Type B pancreatic cell (in vitro differentiated cells): ENCODE measurements around the gene WDFY2. TPM values are rescaled to one million over a fixed set of nuclear protein-coding genes. Genes with fewer than 3 reads are reported as not detected.
"Not testable (repeated sequence)": the region's sequence is repeated elsewhere in the genome, so short reads cannot be mapped to it uniquely, and the experiment has no call there.

ENCODE experiments used
- DNase-seq: peaks from one replicate; pipeline ENCODE4 v3.0.0; 2021; ENCODE audit warnings: mixed read lengths; ENCODE audit not compliant: unreplicated experiment; ENCODE audit errors: extremely low spot score
- H3K27ac Mint-ChIP-seq: 2 replicates; pipeline ENCODE4 v1.8.0; 2021; ENCODE audit warnings: mild to moderate bottlenecking, mixed read lengths
- H3K27me3 Mint-ChIP-seq: 2 replicates; pipeline ENCODE4 v1.8.0; 2021; ENCODE audit warnings: mixed read lengths
- H3K36me3 Mint-ChIP-seq: 2 replicates; pipeline ENCODE4 v1.8.0; 2021; ENCODE audit warnings: mixed read lengths
- H3K4me1 Mint-ChIP-seq: one replicate; pipeline ENCODE4 v1.8.0; 2021; ENCODE audit warnings: mixed read lengths; ENCODE audit not compliant: unreplicated experiment
- H3K4me3 Mint-ChIP-seq: 2 replicates; pipeline ENCODE4 v1.8.0; 2021; ENCODE audit warnings: mild to moderate bottlenecking, mixed read lengths
- H3K9me3 Mint-ChIP-seq: 2 replicates; pipeline ENCODE4 v1.8.0; 2021; ENCODE audit warnings: mixed read lengths
- total RNA-seq: library from RNA; stranded (reverse); gene quantifications from 2 replicates; pipeline ENCODE4 v1.2.1, GENCODE V29; 2021; ENCODE audit warnings: low replicate concordance
- TF ChIP-seq, protein P1 (sequence below): fragments of 200-600 bp; sonication (generic); conservative IDR thresholded peaks from 2 replicates; pipeline ENCODE4 v1.5.0; 2021; ENCODE audit warnings: antibody characterized with exemption, mild to moderate bottlenecking

The WDFY2 gene
- total RNA-seq, 1 donor from 2014 or later: 20.3 TPM

DNA sequence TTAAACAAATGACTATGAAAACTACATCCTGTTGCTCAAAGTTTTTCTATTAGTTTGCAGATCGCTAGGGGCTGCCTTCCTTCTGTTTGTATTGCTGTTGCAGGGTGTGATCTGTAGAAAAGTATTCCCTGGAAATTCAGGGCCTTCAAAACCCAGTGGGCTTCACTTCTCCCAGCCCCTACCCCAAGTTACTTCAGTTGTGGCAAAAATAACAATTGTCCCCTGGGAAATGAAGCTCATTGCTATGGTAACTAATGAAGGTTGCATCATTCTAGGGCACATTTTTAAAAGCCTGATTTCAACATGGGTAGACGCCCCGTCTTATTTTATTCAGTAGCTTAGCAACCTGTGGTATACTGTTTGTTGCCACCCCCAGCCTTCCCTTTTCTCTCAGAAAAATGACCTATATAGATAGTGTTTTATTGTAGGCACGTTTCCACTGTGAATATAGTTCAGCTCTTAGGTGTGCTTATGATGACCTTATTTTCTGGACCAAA lies 60.9 kb downstream of the WDFY2 start:
- peak overlapping the region; percentile 61 for H3K4me3 Mint-ChIP-seq
- peaks cover 4% of the 10 kb centered on the region for H3K36me3 Mint-ChIP-seq
- peak overlapping the region; percentile 41 for H3K27ac Mint-ChIP-seq
- no peaks in the 10 kb centered on the region for H3K9me3 Mint-ChIP-seq
- TF ChIP-seq, protein P1, sequence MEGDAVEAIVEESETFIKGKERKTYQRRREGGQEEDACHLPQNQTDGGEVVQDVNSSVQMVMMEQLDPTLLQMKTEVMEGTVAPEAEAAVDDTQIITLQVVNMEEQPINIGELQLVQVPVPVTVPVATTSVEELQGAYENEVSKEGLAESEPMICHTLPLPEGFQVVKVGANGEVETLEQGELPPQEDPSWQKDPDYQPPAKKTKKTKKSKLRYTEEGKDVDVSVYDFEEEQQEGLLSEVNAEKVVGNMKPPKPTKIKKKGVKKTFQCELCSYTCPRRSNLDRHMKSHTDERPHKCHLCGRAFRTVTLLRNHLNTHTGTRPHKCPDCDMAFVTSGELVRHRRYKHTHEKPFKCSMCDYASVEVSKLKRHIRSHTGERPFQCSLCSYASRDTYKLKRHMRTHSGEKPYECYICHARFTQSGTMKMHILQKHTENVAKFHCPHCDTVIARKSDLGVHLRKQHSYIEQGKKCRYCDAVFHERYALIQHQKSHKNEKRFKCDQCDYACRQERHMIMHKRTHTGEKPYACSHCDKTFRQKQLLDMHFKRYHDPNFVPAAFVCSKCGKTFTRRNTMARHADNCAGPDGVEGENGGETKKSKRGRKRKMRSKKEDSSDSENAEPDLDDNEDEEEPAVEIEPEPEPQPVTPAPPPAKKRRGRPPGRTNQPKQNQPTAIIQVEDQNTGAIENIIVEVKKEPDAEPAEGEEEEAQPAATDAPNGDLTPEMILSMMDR: no peak
- no peaks in the 10 kb centered on the region for H3K27me3 Mint-ChIP-seq
- DNase-seq: no peak
- peaks cover 31% of the 10 kb centered on the region for H3K4me1 Mint-ChIP-seq

DNA sequence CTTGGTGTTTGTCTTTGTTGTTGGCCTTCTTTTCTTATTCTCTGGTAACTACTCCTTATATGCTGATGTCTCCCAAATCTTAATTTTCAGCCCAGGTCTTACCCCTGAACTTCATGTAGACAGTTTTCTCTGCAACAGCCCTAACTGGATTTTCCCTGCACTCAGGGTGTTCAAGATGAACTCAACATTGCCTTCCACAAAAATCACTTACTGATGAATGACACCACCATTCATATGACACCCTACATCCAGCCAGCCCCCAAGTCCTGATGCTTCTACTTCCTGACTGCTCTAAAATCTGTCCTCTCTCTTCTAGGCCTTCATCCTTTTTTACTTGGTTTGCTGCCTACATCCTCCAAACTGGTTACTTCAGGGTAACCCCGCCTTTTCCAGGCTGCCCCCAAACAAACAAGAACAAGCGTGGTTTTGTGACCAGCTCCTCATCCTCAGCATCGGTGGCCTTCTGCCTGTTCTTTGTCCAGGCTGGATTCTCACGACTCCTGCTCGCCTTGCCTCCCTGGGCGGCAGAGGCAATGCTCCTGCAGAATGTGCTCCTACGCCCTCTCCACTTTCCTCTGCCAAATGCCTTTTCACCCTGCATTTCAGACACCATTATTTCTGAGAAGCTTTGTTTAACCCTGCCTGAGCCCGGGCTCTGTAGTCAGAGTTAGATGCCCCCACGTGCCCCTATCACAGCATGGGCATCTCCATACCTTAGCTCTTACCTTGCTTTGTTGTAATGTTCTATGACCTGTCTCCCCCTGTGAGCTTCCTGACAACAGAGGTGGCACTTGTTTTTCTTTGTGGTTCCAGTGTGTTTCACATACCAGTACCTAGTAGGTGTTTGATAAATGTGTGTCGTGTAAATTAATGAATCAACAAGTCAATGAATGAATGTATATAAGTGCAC lies 61.8 kb downstream of the WDFY2 start:
- Mint-ChIP-seq H3K27me3 (no peaks in the 10 kb centered on the region), H3K36me3 (peaks cover 4% of the 10 kb centered on the region), H3K27ac (peak overlapping the region; percentile 41), H3K9me3 (peaks cover under 1% of the 10 kb centered on the region), H3K4me3 (no peak overlapping the region), H3K4me1 (peaks cover 31% of the 10 kb centered on the region)
- DNase-seq: no peak
- TF ChIP-seq, protein P1: no peak

- no peak overlapping the region for H3K4me3 Mint-ChIP-seq
- H3K27me3 Mint-ChIP-seq: no peaks in the 10 kb centered on the region
- no peak for DNase-seq
- no peak overlapping the region for H3K27ac Mint-ChIP-seq
- H3K9me3 Mint-ChIP-seq: peaks cover 7% of the 10 kb centered on the region
- H3K4me1 Mint-ChIP-seq: peaks cover 31% of the 10 kb centered on the region
- H3K36me3 Mint-ChIP-seq: peaks cover 4% of the 10 kb centered on the region
- TF ChIP-seq, protein P1: no peak
Measured at GRCh38 chr13:51647067-51647466, 62.8 kb downstream of the WDFY2 start.

- Mint-ChIP-seq H3K9me3 (peaks cover 17% of the 10 kb centered on the region), H3K36me3 (peaks cover 12% of the 10 kb centered on the region)
- H3K27ac Mint-ChIP-seq, H3K4me1 Mint-ChIP-seq, DNase-seq, H3K4me3 Mint-ChIP-seq, H3K27me3 Mint-ChIP-seq: not testable (repeated sequence)
Measured at GRCh38 chr13:51652193-51652592, 67.9 kb downstream of the WDFY2 start.

DNA sequence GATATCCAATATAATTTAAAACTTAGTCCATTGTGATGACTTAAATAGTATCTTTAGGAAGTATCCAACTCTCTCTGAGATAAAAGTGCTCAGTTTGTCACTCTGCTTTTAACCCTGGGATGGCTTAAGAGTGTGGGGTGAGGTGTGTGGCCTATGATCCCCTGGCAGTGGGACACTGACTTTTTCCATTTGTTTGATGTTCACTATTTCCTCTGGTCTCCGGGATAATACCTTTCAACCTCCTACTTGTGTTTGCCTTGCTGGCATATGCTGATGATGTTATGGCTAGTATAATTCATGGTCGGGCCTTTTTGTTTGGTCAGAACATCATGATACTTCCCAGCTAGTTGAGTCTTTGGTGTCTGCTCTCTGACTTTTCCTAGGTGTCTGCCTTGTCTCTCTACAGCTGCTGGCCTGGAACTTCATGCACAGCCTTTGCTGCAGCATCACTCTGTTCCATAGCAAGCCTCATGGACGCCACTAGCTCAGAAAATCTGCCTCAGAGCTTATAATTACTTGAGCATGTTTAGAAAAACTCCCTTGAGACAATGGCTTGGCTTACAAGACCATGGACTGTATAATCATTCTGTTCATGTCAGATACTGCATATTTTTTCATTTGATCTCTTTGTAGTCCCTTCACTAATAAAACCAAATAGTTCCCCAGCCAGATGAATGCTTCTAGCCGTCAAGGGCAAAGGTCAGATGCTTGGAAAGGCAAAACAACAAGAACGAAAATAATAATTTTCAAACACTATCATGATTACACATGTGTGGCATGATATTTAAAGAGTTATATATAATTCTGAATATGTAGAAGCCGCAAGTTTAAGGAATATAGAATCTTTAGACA lies 75.2 kb downstream of the WDFY2 start:
- peaks cover 8% of the 10 kb centered on the region for H3K4me1 Mint-ChIP-seq
- no peaks in the 10 kb centered on the region for H3K27me3 Mint-ChIP-seq
- peak overlapping the region; percentile 40 for H3K27ac Mint-ChIP-seq
- H3K4me3 Mint-ChIP-seq: no peak overlapping the region
- TF ChIP-seq, protein P1: no peak
- H3K9me3 Mint-ChIP-seq: peaks cover 9% of the 10 kb centered on the region
- no peak for DNase-seq
- peaks cover 29% of the 10 kb centered on the region for H3K36me3 Mint-ChIP-seq
